Naive thymus-derived CD8-positive, alpha-beta T cell (primary cell): Measurements from ENCODE around the gene TAOK1. TPM values are rescaled to one million over a fixed set of nuclear protein-coding genes. Genes with fewer than 3 reads are reported as not detected.
A peak's percentile ranks its signal among the peaks of the same experiment; 100 is the strongest.

ENCODE experiments used
- ATAC-seq, 2 donors: fragments of 150-1000 bp; cut with Tn5 transposase in 1 of 2; sonication (Bioruptor Pico), chemical (Tn5 transposase) in 1 of 2; 1 replicate in 1 of 2; 2 replicates in 1 of 2; pipeline ENCODE4 v1.10.0; 2021; ENCODE audit warnings: mild to moderate bottlenecking in 2 of 2, moderate library complexity in 2 of 2
- POLR2A ChIA-PET: fragments of 350-600 bp; sonication (Branson Sonifier 250); formaldehyde crosslinking; loops from one replicate; lab custom pipeline; 2021; ENCODE audit warnings: antibody characterized with exemption; lab: Charles Lee
- DNase-seq, 10 donors: peaks; one replicate each; pipeline versions ENCODE4 v3.0.0 to v3.0.0-alpha.2; 2020 to 2022
- H3K27ac Mint-ChIP-seq, 10 donors: one replicate each; pipeline ENCODE4 v1.8.0; 2020 to 2022; ENCODE audit warnings: mild to moderate bottlenecking in 10 of 10, mixed read lengths in 10 of 10, moderate library complexity in 4 of 10, inconsistent platforms in 1 of 10
- H3K27me3 Mint-ChIP-seq, 5 donors: one replicate each; pipeline ENCODE4 v1.8.0; 2021 to 2022; ENCODE audit warnings: mixed read lengths in 5 of 5
- H3K36me3 Mint-ChIP-seq, 3 donors: one replicate each; pipeline ENCODE4 v1.8.0; 2020 to 2022; ENCODE audit warnings: mixed read lengths in 3 of 3, mild to moderate bottlenecking in 2 of 3, inconsistent platforms in 1 of 3
- H3K4me1 Mint-ChIP-seq, 4 donors: one replicate each; pipeline ENCODE4 v1.8.0; 2021 to 2022; ENCODE audit warnings: mixed read lengths in 4 of 4
- H3K4me3 Mint-ChIP-seq, 10 donors: one replicate each; pipeline ENCODE4 v1.8.0; 2020 to 2022; ENCODE audit warnings: mild to moderate bottlenecking in 10 of 10, mixed read lengths in 10 of 10, moderate library complexity in 6 of 10, inconsistent platforms in 1 of 10
- H3K9me3 Mint-ChIP-seq, 9 donors: one replicate each; pipeline ENCODE4 v1.8.0; 2020 to 2022; ENCODE audit warnings: mixed read lengths in 9 of 9, mild to moderate bottlenecking in 3 of 9, inconsistent platforms in 1 of 9, moderate library complexity in 1 of 9
- polyA plus RNA-seq, 3 donors: library from polyadenylated mRNA; unstranded; fragments of 300-500 nt; fragmentation: Illumina TruSeq; gene quantifications; one replicate each; pipeline ENCODE4 v1.2.3, GENCODE V29; 2021
- total RNA-seq, 8 experiments: library from RNA in 2 of 8; stranded (reverse) in 2 of 8; gene quantifications; one replicate each; pipeline ENCODE4 v1.2.3 and lab custom pipeline; 2021 to 2026

TAOK1 gene
- total and polyA plus RNA-seq, 5 experiments from 2014 or later = 2.4 to 63.8 (median 3.5) TPM

- Mint-ChIP-seq H3K27ac (peak overlapping the region in 7 of 10 donors; percentile 51 to 89 (median 83)), H3K4me1 (peaks cover 16 to 57% (median 51%) of the 10 kb centered on the region in 4 donors), H3K4me3 (peak overlapping the region; percentile 83 to 95 (median 90)), H3K36me3 (no peaks in the 10 kb centered on the region), H3K9me3 (no peaks in the 10 kb centered on the region), H3K27me3 (peaks cover 0 to 2% (median 0%) of the 10 kb centered on the region in 5 donors)
- ATAC-seq (peak; percentile 33 to 41), DNase-seq (peak; percentile 56 to 84 (median 72))
- POLR2A ChIA-PET = interaction anchor here (0.6 to 4.9 kb wide), 10 partner anchors 11 to 186 kb away, joined by 3 to 79 read pairs (median 3); partner anchors contain the start of genes ABHD15, CORO6 and TP53I13
Observed at GRCh38 chr17:29591737-29592608, 201.8 kb downstream of the TAOK1 start.

- no peaks in the 10 kb centered on the region for H3K9me3 Mint-ChIP-seq
- peaks cover 10 to 46% (median 41%) of the 10 kb centered on the region in 4 donors for H3K4me1 Mint-ChIP-seq
- peak in 2 of 10 donors; percentile 25 to 34 for DNase-seq
- H3K36me3 Mint-ChIP-seq = no peaks in the 10 kb centered on the region
- POLR2A ChIA-PET = interaction anchor here (0.6 to 4.9 kb wide), 8 partner anchors 12 to 185 kb away, joined by 3 to 79 read pairs (median 3); partner anchors contain the start of genes ABHD15 and TP53I13
- peak within 1 kb of the TSS; percentile 83 to 95 (median 90) for H3K4me3 Mint-ChIP-seq
- peaks cover 0 to 2% (median 0%) of the 10 kb centered on the region in 5 donors for H3K27me3 Mint-ChIP-seq
- peak within 1 kb of the TSS in 7 of 10 donors; percentile 20 to 82 (median 57) for H3K27ac Mint-ChIP-seq
- ATAC-seq = peak in 1 of 2 donors; percentile 9
Observed at GRCh38 chr17:29592850-29593551, 202.8 kb downstream of the TAOK1 start, which contains the start of gene ANKRD13B. Gene ANKRD13B (plus strand): TSS chr17:29593132. CDS start chr17:29593622, 490 bp downstream.

- no peaks in the 10 kb centered on the region for H3K36me3 Mint-ChIP-seq
- no peaks in the 10 kb centered on the region for H3K9me3 Mint-ChIP-seq
- H3K27ac Mint-ChIP-seq = no peak overlapping the region
- ATAC-seq (no peak), DNase-seq (peak in 3 of 10 donors; percentile 28 to 41 (median 32))
- peaks cover 7 to 41% (median 37%) of the 10 kb centered on the region in 4 donors for H3K4me1 Mint-ChIP-seq
- H3K4me3 Mint-ChIP-seq = peak overlapping the region; percentile 71 to 87 (median 75)
- POLR2A ChIA-PET = interaction anchor here (0.5 to 4.9 kb wide), 5 partner anchors 8 to 227 kb away, joined by 3 to 79 read pairs (median 5); no protein-coding TSS in a partner anchor
- peaks cover 0 to 2% (median 0%) of the 10 kb centered on the region in 5 donors for H3K27me3 Mint-ChIP-seq
Observed at GRCh38 chr17:29593591-29594518, 203.7 kb downstream of the TAOK1 start.

GRCh38 chr17:29594519-29595090 lies 204.4 kb downstream of the TAOK1 start:
- Mint-ChIP-seq H3K4me3 (peak overlapping the region; percentile 71 to 87 (median 75)), H3K27me3 (peaks cover 0 to 2% (median 0%) of the 10 kb centered on the region in 5 donors), H3K4me1 (peaks cover 7 to 41% (median 37%) of the 10 kb centered on the region in 4 donors), H3K36me3 (no peaks in the 10 kb centered on the region), H3K9me3 (no peaks in the 10 kb centered on the region), H3K27ac (no peak overlapping the region)
- ATAC-seq (no peak), DNase-seq (no peak)
- POLR2A ChIA-PET = interaction anchor here (0.6 to 4.9 kb wide), 3 partner anchors 7 to 21 kb away, joined by 3 to 79 read pairs (median 43); no protein-coding TSS in a partner anchor

GRCh38 chr17:29595107-29595942 lies 205.2 kb downstream of the TAOK1 start:
- DNase-seq (no peak), ATAC-seq (no peak)
- H3K27me3 Mint-ChIP-seq = peaks cover 0 to 2% (median 0%) of the 10 kb centered on the region in 5 donors
- peak overlapping the region in 7 of 10 donors; percentile 18 to 86 (median 39) for H3K4me3 Mint-ChIP-seq
- H3K36me3 Mint-ChIP-seq = no peaks in the 10 kb centered on the region
- peaks cover 6 to 34% (median 31%) of the 10 kb centered on the region in 4 donors for H3K4me1 Mint-ChIP-seq
- H3K27ac Mint-ChIP-seq = no peak overlapping the region
- H3K9me3 Mint-ChIP-seq = no peaks in the 10 kb centered on the region
- POLR2A ChIA-PET = interaction anchor here (4.9 kb wide), 1 partner anchor 20 kb away, joined by 79 read pairs; no protein-coding TSS in a partner anchor

- ATAC-seq = no peak
- no peak for DNase-seq
- peak overlapping the region in 2 of 10 donors; percentile 52 to 56 for H3K27ac Mint-ChIP-seq
- H3K4me1 Mint-ChIP-seq = peaks cover 3 to 25% (median 23%) of the 10 kb centered on the region in 4 donors
- no peak overlapping the region for H3K4me3 Mint-ChIP-seq
- peaks cover 0 to 2% (median 0%) of the 10 kb centered on the region in 5 donors for H3K27me3 Mint-ChIP-seq
- H3K9me3 Mint-ChIP-seq = no peaks in the 10 kb centered on the region
- H3K36me3 Mint-ChIP-seq = no peaks in the 10 kb centered on the region
- POLR2A ChIA-PET = interaction anchor here (1.3 kb wide), 1 partner anchor 19 kb away, joined by 4 read pairs; no protein-coding TSS in a partner anchor
Observed at GRCh38 chr17:29595943-29596774, 206.0 kb downstream of the TAOK1 start.

GRCh38 chr17:29596811-29597210 lies 206.6 kb downstream of the TAOK1 start:
- Mint-ChIP-seq H3K9me3 (no peaks in the 10 kb centered on the region), H3K36me3 (no peaks in the 10 kb centered on the region), H3K4me3 (no peak overlapping the region), H3K4me1 (peaks cover 1 to 19% (median 17%) of the 10 kb centered on the region in 4 donors), H3K27me3 (peaks cover 0 to 2% (median 0%) of the 10 kb centered on the region in 5 donors), H3K27ac (peak overlapping the region in 1 of 10 donors; percentile 52)
- POLR2A ChIA-PET = interaction anchor here (1.3 kb wide), 1 partner anchor 18 kb away, joined by 4 read pairs; no protein-coding TSS in a partner anchor
- ATAC-seq (no peak), DNase-seq (no peak)

- H3K4me1 Mint-ChIP-seq = peaks cover 0 to 13% (median 9%) of the 10 kb centered on the region in 4 donors
- H3K27me3 Mint-ChIP-seq = peaks cover 0 to 2% (median 0%) of the 10 kb centered on the region in 5 donors
- ATAC-seq (no peak), DNase-seq (no peak)
- H3K4me3 Mint-ChIP-seq = no peak overlapping the region
- POLR2A ChIA-PET = interaction anchor here (1.1 to 1.6 kb wide), 2 partner anchors 16 to 18 kb away, joined by 4 read pairs; no protein-coding TSS in a partner anchor
- no peak overlapping the region for H3K27ac Mint-ChIP-seq
- no peaks in the 10 kb centered on the region for H3K36me3 Mint-ChIP-seq
- H3K9me3 Mint-ChIP-seq = no peaks in the 10 kb centered on the region
Observed at GRCh38 chr17:29597361-29598172, 207.4 kb downstream of the TAOK1 start.
